H7 (cell line): Measurements from ENCODE around the gene SNX8. TPM values are rescaled to one million over a fixed set of nuclear protein-coding genes. Genes with fewer than 3 reads are reported as not detected.
"Not testable (repeated sequence)": the region's sequence is repeated elsewhere in the genome, so short reads cannot be mapped to it uniquely, and the experiment has no call there.

Source experiments
- DNase-seq: peaks from one replicate; pipeline ENCODE4 v3.0.0; 2012
- H3K27me3 ChIP-seq: 2 replicates; pipeline ENCODE4 v1.6.0; 2011; ENCODE audit warnings: mild to moderate bottlenecking, low read length; ENCODE audit not compliant: control insufficient read depth, insufficient read depth
- H3K36me3 ChIP-seq: replicated peaks from 2 replicates; pipeline ENCODE4 v1.5.1; 2011; ENCODE audit warnings: low read length; ENCODE audit not compliant: control insufficient read depth, insufficient read depth
- H3K4me3 ChIP-seq: 2 replicates; pipeline ENCODE4 v1.5.1; 2011; ENCODE audit warnings: low read depth, mild to moderate bottlenecking, control low read depth, low read length, moderate library complexity; ENCODE audit not compliant: insufficient read depth
- total RNA-seq: library from RNA; depleted of rRNA; stranded (reverse); fragments of >200 nt; shearing (Covaris generic); gene quantifications from 2 replicates; pipeline ENCODE4 v1.2.3, GENCODE V29; 2014

Gene SNX8
- total RNA-seq, 1 experiment from 2014 or later, result 23.2 TPM

DNA sequence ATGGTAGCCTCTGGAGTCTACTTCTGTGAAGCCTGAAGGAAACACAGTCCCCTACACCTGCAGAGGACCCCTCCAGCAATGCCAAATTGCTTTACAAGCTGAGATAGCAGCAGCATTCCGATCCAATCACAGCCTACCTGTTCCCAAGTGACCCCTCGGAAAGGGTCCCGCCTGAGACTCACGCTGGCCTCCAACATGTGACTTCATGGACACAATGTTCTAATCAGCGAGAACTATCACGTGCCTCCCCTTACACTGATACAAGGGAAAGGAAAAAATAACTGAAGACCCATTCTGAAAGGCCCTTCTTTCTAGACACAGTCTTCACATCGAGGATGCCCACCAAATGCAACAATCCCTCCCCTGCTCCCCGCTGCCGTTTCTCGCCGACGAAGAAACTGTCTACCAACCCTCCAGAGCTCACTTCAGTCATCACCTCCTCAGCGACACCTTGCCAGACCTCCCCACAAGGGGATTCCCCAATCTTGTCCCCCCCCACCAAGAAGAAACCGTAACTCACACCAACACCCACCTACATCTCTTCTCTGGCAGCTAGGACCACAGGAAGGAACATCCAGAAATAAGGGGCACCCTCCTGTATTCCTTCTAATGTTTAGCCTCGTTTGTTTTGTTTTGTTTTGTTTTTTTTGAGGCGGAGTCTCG lies 1.8 kb downstream of the SNX8 start:
- Histone ChIP-seq H3K4me3 (no peak overlapping the region), H3K36me3 (no peaks in the 10 kb centered on the region), H3K27me3 (no peaks in the 10 kb centered on the region)
- peak; percentile 43 for DNase-seq

DNA sequence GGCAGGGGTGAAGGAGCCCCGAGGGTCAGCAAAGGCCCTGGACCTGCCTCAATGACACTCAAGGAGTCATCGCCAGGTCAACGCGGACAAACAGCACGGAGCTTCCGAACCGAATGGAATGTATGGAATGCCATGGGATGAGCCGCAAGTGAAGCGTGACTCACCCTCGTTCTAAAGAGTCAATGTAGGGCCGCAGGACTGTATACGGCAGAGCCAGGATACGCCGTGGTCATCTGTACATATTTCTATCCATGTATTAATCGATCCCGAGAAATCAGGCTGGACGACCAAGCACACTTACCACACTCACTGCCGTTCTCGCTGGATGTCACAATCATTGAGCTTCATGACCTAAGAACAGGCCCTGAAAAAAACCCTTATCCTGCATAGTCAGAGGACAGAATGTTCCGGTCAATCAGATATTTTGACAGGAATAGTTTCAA lies 4.3 kb downstream of the SNX8 start:
- DNase-seq, result peak; percentile 84
- no peak overlapping the region for H3K4me3 ChIP-seq
- H3K27me3 ChIP-seq, result no peaks in the 10 kb centered on the region
- no peaks in the 10 kb centered on the region for H3K36me3 ChIP-seq

DNA sequence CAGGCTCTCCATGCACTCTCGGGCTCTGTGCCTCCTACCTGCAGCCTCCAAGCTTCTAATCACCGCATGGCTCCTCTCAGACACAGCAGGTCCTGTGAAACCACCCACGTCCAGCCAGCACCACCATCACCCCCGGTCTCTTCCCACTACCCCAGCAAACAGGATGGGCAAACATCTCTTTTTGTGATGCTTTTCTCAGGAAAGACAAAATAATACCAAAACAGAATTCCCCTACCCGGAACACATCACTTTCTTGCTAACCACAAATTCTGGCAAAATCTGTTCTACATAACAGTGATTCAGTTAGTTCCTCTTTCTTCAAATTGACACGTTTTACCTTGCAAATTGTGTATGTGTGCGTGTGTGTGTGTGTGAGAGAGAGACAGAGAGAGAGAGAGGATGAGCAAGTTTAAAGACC lies 6.5 kb downstream of the SNX8 start:
- peak; percentile 35 for DNase-seq
- no peaks in the 10 kb centered on the region for H3K27me3 ChIP-seq
- no peaks in the 10 kb centered on the region for H3K36me3 ChIP-seq
- H3K4me3 ChIP-seq, result no peak overlapping the region

DNA sequence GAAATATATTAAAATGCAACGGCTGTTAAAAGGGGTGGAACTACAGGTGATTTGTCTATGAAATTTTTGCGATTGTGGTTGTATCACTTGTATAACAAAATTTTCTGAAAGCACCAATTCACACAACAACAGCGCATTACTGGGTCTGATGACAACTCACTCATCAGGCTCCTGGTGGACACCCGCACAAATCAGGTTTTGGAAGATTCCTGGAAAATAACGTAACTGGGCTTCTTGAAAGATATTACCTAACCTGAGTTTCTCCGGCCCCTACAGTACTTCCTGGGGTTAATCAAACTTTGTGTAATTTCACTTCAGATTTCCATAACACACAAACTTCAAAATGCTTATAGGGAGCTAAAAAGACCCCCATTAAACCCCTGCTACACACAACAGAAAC lies 7.6 kb downstream of the SNX8 start:
- H3K27me3 ChIP-seq, result no peaks in the 10 kb centered on the region
- no peak for DNase-seq
- no peaks in the 10 kb centered on the region for H3K36me3 ChIP-seq
- H3K4me3 ChIP-seq, result no peak overlapping the region

DNA sequence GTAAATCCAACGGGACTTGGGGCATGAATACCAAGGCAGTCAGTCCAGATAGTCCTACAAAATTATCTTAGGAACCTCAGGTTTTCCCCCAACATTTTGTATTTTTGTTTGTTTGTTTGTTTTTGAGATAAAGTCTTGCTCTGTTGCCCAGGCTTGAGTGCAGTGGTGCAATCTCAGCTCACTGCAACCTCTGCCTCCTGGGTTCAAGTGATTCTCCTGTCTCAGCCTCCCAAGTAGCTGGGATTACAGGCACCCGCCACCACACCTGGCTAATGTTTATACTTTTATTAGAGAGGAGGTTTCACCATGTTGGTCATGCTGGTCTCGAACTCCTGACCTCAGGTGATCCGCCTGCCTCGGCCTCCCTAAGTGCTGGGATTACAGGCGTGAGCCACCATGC lies 9.0 kb downstream of the SNX8 start:
- not testable (repeated sequence) for DNase-seq, H3K27me3 ChIP-seq, H3K4me3 ChIP-seq, H3K36me3 ChIP-seq

DNA sequence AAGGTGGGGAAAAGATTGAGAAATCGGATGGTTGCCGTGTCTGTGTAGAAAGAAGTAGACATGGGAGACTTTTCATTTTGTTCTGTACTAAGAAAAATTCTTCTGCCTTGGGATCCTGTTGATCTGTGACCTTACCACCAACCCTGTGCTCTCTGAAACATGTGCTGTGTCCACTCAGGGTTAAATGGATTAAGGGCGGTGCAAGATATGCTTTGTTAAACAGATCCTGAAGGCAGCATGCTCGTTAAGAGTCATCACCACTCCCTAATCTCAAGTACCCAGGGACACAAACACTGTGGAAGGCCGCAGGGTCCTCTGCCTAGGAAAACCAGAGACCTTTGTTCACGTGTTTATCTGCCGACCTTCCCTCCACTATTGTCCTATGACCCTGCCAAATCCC lies 10.7 kb downstream of the SNX8 start:
- H3K4me3 ChIP-seq, DNase-seq, H3K36me3 ChIP-seq, H3K27me3 ChIP-seq: not testable (repeated sequence)

DNA sequence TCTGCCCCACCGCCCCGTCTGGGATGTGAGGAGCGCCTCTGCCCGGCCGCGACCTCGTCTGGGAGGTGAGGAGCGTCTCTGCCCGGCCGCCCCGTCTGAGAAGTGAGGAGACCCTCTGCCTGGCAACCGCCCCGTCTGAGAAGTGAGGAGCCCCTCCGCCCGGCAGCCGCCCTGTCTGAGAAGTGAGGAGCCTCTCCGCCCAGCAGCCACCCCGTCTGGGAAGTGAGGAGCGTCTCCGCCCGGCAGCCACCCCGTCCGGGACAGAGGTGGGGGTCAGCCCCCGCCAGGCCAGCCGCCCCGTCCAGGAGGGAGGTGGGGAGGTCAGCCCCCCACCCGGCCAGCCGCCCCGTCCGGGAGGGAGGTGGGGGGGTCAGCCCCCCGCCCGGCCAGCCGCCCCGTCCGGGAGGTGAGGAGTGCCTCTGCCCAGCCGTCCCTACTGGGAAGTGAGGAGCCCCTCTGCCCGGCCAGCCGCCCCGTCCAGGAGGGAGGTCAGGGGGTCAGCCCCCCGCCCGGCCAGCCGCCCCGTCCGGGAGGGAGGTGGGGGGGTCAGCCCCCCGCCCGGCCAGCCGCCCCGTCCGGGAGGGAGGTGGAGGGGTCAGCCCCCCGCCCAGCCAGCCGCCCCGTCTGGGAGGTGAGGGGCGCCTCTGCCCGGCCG lies 11.4 kb downstream of the SNX8 start:
- H3K36me3 ChIP-seq, result not testable (repeated sequence)

DNA sequence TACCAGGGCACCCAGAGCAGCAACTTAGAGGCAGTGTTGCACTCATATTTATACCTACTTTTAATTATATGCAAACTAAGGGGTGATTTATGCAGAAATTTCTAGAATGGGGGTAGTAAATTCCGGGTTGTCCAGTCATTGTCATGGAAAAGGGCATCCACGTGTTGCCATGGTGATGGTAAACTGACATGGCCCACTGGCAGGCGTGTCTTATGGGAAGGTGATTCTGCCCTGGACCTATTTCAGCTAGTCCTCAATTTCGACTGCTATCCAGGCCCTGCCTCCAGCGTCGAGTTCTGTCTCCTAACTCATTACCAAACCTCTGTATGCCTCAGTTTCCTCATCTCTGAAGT lies 12.8 kb downstream of the SNX8 start:
- Histone ChIP-seq H3K36me3 (no peaks in the 10 kb centered on the region), H3K27me3 (no peaks in the 10 kb centered on the region)
- peak; percentile 74 for DNase-seq

More for the DNA sequence above, 11.4 kb downstream of the SNX8 start:
- DNase-seq, H3K27me3 ChIP-seq, H3K4me3 ChIP-seq: not testable (repeated sequence)

DNA sequence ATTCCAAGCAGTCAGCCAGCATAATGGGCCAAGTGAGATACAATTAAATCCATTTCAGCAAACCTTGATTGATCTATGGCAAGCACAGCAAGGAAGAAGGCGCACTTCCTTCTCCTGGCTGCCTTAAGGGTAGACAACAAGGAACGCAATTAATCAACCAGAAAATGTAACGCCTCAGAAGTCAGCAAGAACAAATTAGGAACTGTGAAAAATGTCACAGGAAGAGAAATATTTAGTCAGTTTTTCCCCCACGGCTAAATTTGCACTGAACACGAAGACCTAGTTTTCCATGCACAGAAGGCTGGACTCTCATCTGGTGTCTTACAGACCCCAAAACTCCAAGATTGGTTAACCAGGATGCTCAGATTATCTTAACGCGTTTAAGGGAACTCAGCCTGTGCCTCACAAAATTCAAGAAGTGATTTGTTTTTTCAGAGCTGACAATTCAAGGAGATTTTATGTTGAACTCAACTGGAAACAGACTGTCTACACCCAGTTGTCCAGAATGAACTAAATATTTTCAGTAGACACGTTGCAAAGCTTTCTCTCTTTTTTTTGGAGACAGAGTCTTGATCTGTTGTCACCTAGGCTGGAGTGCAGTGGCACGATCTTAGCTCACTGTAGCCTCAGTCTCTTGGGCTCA lies 14.2 kb downstream of the SNX8 start:
- DNase-seq, result no peak
- Histone ChIP-seq H3K36me3 (no peaks in the 10 kb centered on the region), H3K4me3 (no peak overlapping the region), H3K27me3 (no peaks in the 10 kb centered on the region)

More for the DNA sequence above, 12.8 kb downstream of the SNX8 start:
- H3K4me3 ChIP-seq, result no peak overlapping the region

DNA sequence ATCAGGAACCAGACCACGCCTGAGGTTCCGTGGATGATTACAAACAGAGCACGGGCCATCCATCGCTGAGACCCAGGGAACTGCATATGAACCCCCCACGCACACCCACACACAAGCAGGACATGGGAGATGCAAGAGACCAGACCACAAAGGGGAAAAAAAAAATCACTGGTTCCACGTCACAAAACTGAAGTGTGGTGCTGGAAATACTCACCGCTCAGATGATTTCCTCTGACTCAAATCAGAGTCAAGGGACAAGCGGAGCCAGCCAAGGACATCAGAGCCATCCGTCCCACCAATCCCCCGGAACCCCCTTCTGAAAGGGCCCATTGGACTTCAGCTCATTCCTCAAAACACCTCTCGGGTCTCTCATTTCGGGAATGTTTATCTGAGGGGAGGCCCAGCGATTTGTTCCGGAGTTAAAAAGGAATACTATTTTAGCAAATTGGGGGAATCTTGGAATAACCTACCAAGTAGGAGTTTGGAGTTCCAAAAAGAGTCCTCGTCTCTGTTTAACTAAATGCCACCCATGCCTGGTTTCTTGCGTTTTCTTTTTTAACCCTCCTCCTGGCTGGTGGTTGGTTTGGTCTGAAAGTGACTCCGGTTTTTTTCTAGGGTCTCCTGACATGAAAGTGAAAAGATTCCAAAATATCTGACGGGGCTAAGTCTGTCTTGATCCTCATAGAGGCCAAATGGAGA lies 15.0 kb downstream of the SNX8 start:
- Histone ChIP-seq H3K27me3 (no peaks in the 10 kb centered on the region), H3K4me3 (no peak overlapping the region), H3K36me3 (no peaks in the 10 kb centered on the region)
- no peak for DNase-seq

DNA sequence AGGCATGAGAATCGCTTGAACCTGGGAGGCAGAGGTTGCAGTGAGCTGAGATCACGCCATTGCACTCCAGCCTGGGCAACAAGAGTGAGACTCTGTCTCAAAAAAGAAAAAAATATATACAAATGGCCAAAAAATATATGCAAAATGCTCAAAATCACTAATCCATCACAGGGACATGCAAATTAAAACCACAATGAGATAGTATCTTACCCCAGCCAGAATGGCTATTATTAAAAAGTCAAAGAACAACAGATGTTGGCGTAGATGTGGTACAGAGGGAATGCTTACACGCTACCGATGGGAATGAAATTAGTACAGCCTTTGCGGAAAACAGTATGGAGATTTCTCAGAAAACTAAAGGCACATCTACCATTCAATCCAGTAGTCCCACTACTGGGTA lies 17.4 kb downstream of the SNX8 start:
- Histone ChIP-seq H3K27me3 (no peaks in the 10 kb centered on the region), H3K36me3 (no peaks in the 10 kb centered on the region), H3K4me3 (no peak overlapping the region)
- DNase-seq, result no peak

DNA sequence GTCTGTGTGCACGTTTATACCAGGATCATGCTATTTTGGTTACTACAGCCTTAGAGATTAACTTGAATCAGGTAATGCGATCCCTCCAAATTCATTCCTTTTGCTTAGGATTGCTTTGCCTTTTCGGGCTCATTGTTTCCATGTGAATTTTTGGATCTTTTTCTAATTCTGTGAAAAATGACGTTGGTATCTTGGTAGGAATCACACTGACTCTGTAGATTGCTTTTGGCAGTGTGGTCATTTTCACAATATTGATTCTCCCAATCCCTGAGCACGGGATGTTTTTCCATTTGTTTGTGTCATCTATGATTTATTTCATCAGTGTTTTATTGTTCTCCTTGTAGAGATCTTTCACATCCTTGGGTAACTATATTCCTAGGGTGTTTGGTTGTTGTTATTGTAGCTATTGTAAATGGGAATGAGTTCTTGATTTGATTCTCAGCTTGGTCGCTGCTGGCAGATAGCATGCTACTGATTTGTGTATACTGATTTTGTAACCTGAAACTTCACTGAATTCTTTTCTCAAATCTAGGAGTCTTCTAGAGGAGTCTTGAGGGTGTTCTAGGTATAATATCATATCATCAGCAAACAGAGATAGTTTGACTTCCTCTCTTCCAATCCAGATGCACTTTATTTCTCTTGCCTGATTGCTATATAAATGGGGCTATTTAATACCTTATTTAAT lies 18.2 kb downstream of the SNX8 start:
- peak; percentile 2 for DNase-seq
- Histone ChIP-seq H3K4me3 (no peak overlapping the region), H3K27me3 (no peaks in the 10 kb centered on the region), H3K36me3 (no peaks in the 10 kb centered on the region)

DNA sequence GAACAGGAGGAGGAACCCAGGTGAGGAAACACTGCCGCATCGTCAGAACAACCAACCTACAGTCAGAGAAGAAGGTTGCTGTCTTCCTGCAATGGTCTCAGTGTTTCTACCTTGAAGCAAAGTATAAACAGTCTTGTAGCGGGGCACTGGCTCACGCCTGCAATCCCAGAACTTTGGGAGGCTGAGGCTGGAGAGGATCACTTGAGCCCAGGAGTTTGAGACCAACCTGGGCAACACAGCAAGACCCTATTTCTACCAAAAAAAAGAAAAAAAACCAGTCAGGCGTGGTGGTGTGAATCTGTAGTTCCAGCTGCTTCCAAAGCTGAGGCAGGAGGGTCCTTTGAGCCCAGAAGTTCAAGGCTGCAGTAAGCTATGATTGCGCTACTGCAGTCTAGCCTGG lies 23.4 kb downstream of the SNX8 start:
- no peaks in the 10 kb centered on the region for H3K27me3 ChIP-seq
- peak; percentile 18 for DNase-seq

DNA sequence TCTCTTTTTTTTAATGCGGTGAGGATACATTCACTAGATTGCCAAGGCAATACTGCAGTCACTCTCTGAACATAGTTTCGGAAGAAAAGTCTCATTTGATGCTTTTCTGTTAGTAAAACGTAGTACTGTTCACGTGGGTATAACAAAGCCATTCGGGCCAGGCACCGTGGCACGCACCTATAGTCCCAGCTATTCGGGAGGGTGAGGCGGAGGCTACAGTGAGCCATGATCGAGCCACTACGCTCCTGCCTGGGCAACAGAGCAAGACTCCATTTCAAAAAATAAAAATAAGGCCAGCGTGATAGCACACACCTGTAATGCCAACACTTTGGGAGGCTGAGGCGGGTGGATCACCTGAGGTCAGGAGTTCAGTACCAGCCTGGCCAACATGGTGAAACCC lies 24.6 kb downstream of the SNX8 start:
- Histone ChIP-seq H3K27me3 (no peaks in the 10 kb centered on the region), H3K4me3 (no peak overlapping the region), H3K36me3 (no peaks in the 10 kb centered on the region)
- no peak for DNase-seq

More for the DNA sequence above, 23.4 kb downstream of the SNX8 start:
- H3K36me3 ChIP-seq, result no peaks in the 10 kb centered on the region
- H3K4me3 ChIP-seq, result no peak overlapping the region
